Hepatocyte (in vitro differentiated cells): ENCODE results near the gene DNAAF8. TPM values are rescaled to one million over a fixed set of nuclear protein-coding genes. Genes with fewer than 3 reads are reported as not detected.

Source experiments
- DNase-seq: peaks from one replicate; pipeline ENCODE4 v3.0.0-alpha.2; 2016; ENCODE audit warnings: low spot score
- H2AFZ ChIP-seq: fragments of 200-600 bp; sonication (generic); 2 replicates; pipeline ENCODE4 v1.6.0; 2016; ENCODE audit warnings: antibody characterized with exemption, mild to moderate bottlenecking
- H3K27ac ChIP-seq: fragments of 200-600 bp; sonication (generic); 2 replicates; pipeline ENCODE4 v1.5.1; 2016; ENCODE audit warnings: mild to moderate bottlenecking
- H3K27me3 ChIP-seq: fragments of 200-600 bp; sonication (generic); 2 replicates; pipeline ENCODE4 v1.6.1; 2016
- H3K36me3 ChIP-seq: fragments of 200-600 bp; sonication (generic); replicated peaks from 2 replicates; pipeline ENCODE4 v1.5.1; 2016; ENCODE audit warnings: low read depth; ENCODE audit not compliant: insufficient read depth
- H3K4me1 ChIP-seq: fragments of 200-600 bp; sonication (generic); 2 replicates; pipeline ENCODE4 v1.5.1; 2016; ENCODE audit warnings: mild to moderate bottlenecking, moderate library complexity; ENCODE audit not compliant: insufficient read depth
- H3K4me2 ChIP-seq: fragments of 200-600 bp; sonication (generic); 2 replicates; pipeline ENCODE4 v1.6.0; 2016
- H3K4me3 ChIP-seq: fragments of 200-600 bp; sonication (generic); 2 replicates; pipeline ENCODE4 v1.5.1; 2016; ENCODE audit warnings: mild to moderate bottlenecking
- H3K79me2 ChIP-seq: fragments of 200-600 bp; sonication (generic); 2 replicates; pipeline ENCODE4 v1.6.0; 2017; ENCODE audit warnings: mild to moderate bottlenecking
- H3K9me2 ChIP-seq: fragments of 200-600 bp; sonication (generic); replicated peaks from 2 replicates; pipeline ENCODE4 v1.6.0; 2017; ENCODE audit warnings: mild to moderate bottlenecking; ENCODE audit not compliant: insufficient read depth
- H3K9me3 ChIP-seq: fragments of 200-600 bp; sonication (generic); 2 replicates; pipeline ENCODE4 v1.5.1; 2016; ENCODE audit warnings: low read depth, mild to moderate bottlenecking
- H4K20me1 ChIP-seq: fragments of 200-600 bp; sonication (generic); 2 replicates; pipeline ENCODE4 v1.6.0; 2016; ENCODE audit warnings: mild to moderate bottlenecking; ENCODE audit not compliant: insufficient read depth, poor library complexity, severe bottlenecking
- EZH2 ChIP-seq: fragments of 200-600 bp; sonication (generic); IDR thresholded peaks from 2 replicates; pipeline ENCODE4 v1.6.1; 2016; ENCODE audit warnings: antibody characterized with exemption, mild to moderate bottlenecking, borderline replicate concordance
- EZH2phosphoT487 ChIP-seq: fragments of 200-600 bp; sonication (generic); IDR thresholded peaks from one replicate; pipeline ENCODE4 v1.6.1; 2018; ENCODE audit warnings: antibody characterized with exemption, mild to moderate bottlenecking, low read depth, moderate library complexity; ENCODE audit not compliant: unreplicated experiment, severe bottlenecking
- WGBS: methylation state at CpG from one replicate; pipeline ENCODE4 v1.1.6; 2016; ENCODE audit warnings: low lambda C conversion rate; ENCODE audit errors: missing lambda C conversion rate; 5-methylcytosine and 5-hydroxymethylcytosine counted together
- polyA plus RNA-seq: library from polyadenylated mRNA; unstranded; fragments of >200 nt; fragmentation: Nextera tagmentation; extraction: Ambion mirVana; gene quantifications from 2 replicates; pipeline ENCODE4 v1.2.1, GENCODE V29; 2016
- total RNA-seq: library from RNA; depleted of rRNA; stranded (reverse); fragments of >200 nt; gene quantifications from 2 replicates; pipeline ENCODE4 v1.2.3, GENCODE V29; 2014
- TF ChIP-seq, protein P1 (sequence below): fragments of 200-600 bp; sonication (generic); IDR thresholded peaks from 2 replicates; pipeline ENCODE4 v1.5.1; 2016; ENCODE audit warnings: antibody characterized with exemption, mild to moderate bottlenecking; ENCODE audit not compliant: poor library complexity

DNAAF8 gene
- total and polyA plus RNA-seq, 2 experiments from 2014 or later, result 0.23 to 1.6 TPM

DNA sequence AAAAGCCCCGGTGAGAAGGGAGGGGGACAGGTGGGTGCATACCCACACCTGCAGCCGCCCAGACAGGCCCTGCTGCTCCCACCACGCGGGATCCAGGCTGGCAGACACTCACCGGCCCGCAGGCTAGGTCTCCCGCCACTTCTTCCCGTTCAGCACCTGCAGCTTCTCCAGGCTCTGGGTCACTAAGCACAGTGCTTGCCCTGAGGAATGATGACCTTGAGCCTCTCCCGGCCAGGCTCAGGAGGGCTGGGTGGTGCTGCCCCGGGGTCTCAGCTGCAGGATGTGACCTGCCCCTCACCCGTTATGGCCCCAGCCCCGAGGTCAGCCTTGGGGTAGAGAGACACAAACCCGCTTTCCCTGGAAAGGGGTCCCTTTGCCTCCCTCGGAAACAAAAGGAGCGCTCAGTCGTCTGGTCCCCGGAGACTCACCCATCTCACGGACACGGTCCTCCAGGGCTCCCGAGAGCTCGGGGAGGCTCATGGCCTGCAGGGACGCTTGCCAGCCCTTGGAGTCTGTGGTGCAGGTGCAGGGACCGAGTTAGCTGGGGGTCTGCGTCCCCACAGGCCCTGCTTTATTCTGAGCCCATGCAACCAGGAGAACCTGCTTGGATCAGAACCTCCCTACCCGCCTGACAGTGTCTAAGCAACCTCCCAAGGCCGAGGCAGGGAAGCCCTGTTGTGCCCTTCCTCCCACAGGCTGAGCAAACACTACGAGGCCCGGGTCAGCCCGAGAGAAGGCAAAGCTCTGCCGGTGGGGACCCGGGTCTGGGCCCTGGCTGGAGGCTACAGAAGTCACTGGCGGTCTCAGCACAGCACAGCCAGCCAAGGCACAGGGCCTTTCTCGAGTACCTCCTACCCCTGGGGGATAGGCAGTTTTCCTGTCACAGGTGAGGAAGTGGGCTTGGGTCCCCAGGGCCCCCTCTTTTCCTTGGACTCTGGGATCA is 37.2 kb upstream of the DNAAF8 start:
- Histone ChIP-seq H4K20me1 (no peaks in the 10 kb centered on the region), H3K27me3 (no peaks in the 10 kb centered on the region), H3K9me3 (no peaks in the 10 kb centered on the region), H3K9me2 (no peaks in the 10 kb centered on the region), H2AFZ (no peak overlapping the region), H3K27ac (no peak overlapping the region), H3K4me2 (no peak overlapping the region), H3K79me2 (peaks cover 17% of the 10 kb centered on the region), H3K36me3 (no peaks in the 10 kb centered on the region), H3K4me3 (no peak overlapping the region), H3K4me1 (peaks cover 20% of the 10 kb centered on the region)
- DNase-seq, result peak; percentile 21
- TF ChIP-seq, protein P1, sequence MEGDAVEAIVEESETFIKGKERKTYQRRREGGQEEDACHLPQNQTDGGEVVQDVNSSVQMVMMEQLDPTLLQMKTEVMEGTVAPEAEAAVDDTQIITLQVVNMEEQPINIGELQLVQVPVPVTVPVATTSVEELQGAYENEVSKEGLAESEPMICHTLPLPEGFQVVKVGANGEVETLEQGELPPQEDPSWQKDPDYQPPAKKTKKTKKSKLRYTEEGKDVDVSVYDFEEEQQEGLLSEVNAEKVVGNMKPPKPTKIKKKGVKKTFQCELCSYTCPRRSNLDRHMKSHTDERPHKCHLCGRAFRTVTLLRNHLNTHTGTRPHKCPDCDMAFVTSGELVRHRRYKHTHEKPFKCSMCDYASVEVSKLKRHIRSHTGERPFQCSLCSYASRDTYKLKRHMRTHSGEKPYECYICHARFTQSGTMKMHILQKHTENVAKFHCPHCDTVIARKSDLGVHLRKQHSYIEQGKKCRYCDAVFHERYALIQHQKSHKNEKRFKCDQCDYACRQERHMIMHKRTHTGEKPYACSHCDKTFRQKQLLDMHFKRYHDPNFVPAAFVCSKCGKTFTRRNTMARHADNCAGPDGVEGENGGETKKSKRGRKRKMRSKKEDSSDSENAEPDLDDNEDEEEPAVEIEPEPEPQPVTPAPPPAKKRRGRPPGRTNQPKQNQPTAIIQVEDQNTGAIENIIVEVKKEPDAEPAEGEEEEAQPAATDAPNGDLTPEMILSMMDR, result no peak
- WGBS, result 91% methylated on average over 33 of the region's 33 CpGs

DNA sequence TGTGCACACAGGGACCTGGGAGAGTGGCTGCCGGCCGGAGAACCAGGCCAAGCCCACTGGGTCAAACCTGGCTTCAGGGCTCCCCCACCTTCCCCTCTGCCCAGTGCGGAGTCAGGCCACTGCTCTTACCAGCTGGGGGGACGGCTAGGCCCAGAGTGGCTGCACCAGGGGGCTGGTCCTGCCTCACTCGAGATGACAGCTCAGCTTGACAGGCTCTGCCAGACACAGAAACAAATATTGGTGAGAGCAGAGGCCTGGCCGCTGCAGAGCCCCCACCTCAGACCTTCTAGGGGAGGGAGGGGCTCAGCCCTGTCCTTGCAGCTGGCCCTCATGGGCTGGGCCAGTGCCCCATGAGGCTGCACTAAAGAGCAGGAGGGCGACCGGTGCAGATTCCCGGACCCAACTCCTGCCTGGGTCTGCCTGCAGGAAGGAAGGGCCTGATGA is 36.5 kb upstream of the DNAAF8 start:
- no peaks in the 10 kb centered on the region for H3K36me3 ChIP-seq
- WGBS, result 89% methylated on average over 9 of the region's 9 CpGs

DNA sequence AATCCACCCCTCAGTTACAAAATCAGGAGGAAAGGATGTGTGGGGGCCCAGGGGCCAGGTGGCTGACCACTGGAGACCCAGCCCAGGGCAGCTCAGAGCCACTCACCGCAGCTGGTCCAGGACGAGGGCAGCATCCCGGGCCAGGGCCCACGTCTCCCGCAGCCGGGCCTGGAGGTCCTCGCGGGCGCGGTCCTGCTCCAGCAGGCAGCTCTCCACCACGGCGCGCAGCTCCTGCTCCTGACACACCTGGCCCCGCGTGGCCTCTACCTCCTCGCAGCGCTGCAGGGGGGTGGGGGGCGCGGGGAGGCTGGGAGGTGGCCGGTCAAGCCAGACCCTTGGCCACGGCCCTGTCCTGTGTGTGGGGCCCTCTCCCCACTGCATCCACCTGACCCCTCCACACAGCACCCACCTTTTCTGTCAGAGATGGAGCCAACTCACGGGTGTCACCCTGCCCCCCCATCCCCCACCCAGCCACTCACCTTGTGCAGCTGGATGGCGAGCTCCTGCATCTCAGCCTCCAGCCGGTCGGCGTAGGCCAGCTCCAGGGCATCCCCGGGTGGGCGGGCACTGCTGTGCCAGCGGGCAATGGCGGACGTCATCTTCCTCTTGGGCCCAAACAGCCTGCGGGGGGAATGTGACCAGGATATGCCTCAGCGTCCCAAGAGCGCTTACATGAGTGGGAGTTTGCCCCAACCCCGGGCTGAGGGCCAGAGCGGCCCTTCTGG is 35.9 kb upstream of the DNAAF8 start:
- Histone ChIP-seq H4K20me1 (no peaks in the 10 kb centered on the region), H3K36me3 (no peaks in the 10 kb centered on the region), H3K27ac (no peak overlapping the region), H2AFZ (no peak overlapping the region), H3K4me1 (peaks cover 22% of the 10 kb centered on the region), H3K9me2 (no peaks in the 10 kb centered on the region), H3K79me2 (peaks cover 17% of the 10 kb centered on the region), H3K4me3 (no peak overlapping the region), H3K4me2 (no peak overlapping the region), H3K27me3 (no peaks in the 10 kb centered on the region), H3K9me3 (no peaks in the 10 kb centered on the region)
- TF ChIP-seq EZH2 (no peak), EZH2phosphoT487 (no peak)
- peak; percentile 6 for DNase-seq
- 95% methylated on average over 33 of the region's 36 CpGs for WGBS

More for the DNA sequence above, 36.5 kb upstream of the DNAAF8 start:
- no peak for DNase-seq
- H3K4me2 ChIP-seq, result no peak overlapping the region
- no peaks in the 10 kb centered on the region for H3K9me3 ChIP-seq
- H3K9me2 ChIP-seq, result no peaks in the 10 kb centered on the region
- no peaks in the 10 kb centered on the region for H4K20me1 ChIP-seq
- peaks cover 22% of the 10 kb centered on the region for H3K4me1 ChIP-seq
- H3K27me3 ChIP-seq, result no peaks in the 10 kb centered on the region
- H2AFZ ChIP-seq, result no peak overlapping the region
- no peak overlapping the region for H3K4me3 ChIP-seq
- TF ChIP-seq EZH2phosphoT487 (no peak), EZH2 (no peak)
- TF ChIP-seq, protein P1, result no peak
- H3K79me2 ChIP-seq, result peaks cover 17% of the 10 kb centered on the region
- H3K27ac ChIP-seq, result no peak overlapping the region

DNA sequence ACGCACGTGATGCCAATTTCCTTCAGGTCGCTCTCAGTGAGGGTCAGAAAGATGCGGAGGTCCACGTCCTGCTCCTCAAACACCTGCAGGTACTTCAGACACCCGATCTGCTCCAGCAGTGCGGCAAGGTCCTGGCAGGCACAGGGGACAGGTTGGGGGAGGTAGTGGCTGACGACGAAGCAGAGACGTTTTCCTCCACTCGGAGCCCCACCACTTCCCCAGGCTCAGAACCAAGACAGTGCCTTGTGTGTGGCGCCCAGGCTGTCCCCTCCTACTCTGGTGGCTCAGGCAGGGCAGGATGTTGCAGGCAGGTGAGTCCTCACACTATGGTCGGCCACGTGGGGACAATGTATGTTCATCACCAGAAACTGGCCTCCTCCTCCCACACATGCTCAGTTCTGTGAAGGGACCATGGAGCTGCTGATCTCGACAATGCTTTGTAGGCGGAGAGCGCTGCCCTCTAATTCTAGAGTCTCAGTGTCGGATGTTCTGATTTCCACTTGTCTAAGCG is 35.2 kb upstream of the DNAAF8 start:
- Histone ChIP-seq H3K9me3 (no peaks in the 10 kb centered on the region), H3K79me2 (peaks cover 14% of the 10 kb centered on the region), H4K20me1 (no peaks in the 10 kb centered on the region), H3K36me3 (no peaks in the 10 kb centered on the region), H3K9me2 (no peaks in the 10 kb centered on the region), H3K4me3 (no peak overlapping the region), H3K27me3 (no peaks in the 10 kb centered on the region), H3K4me2 (no peak overlapping the region), H3K27ac (no peak overlapping the region), H2AFZ (no peak overlapping the region), H3K4me1 (peaks cover 22% of the 10 kb centered on the region)
- no peak for DNase-seq
- 95% methylated on average over 19 of the region's 19 CpGs for WGBS
- TF ChIP-seq EZH2, result no peak
